H1 (cell line): ENCODE data around the gene SIRT7. TPM values are rescaled to one million over a fixed set of nuclear protein-coding genes. Genes with fewer than 3 reads are reported as not detected.

Experiments
- CBX5 ChIP-seq: fragments of 300-800, 300-1000 bp; sonication (generic); IDR thresholded peaks from 2 replicates; pipeline ENCODE4 v1.7.1; 2016; ENCODE audit warnings: antibody characterized with exemption, low read length, low read depth
- CHD1 ChIP-seq: IDR thresholded peaks from 2 replicates; pipeline ENCODE4 v1.6.1; 2012; ENCODE audit warnings: low read depth, low read length, improper control_type of control experiment
- CHD2 ChIP-seq: IDR thresholded peaks from 2 replicates; pipeline ENCODE4 v1.6.1; 2012; ENCODE audit warnings: low read length, improper control_type of control experiment
- CTCF ChIP-seq, 3 experiments: IDR thresholded peaks; 1 replicate in 2 of 3; 2 replicates in 1 of 3; pipeline versions ENCODE4 v1.5.1 to v1.6.1; 2011; ENCODE audit warnings: low read length in 3 of 3, mild to moderate bottlenecking in 3 of 3, inconsistent platforms in 2 of 3, low read depth in 1 of 3, moderate library complexity in 1 of 3; ENCODE audit not compliant: insufficient read depth in 1 of 3; ENCODE audit errors: control extremely low read depth in 1 of 3
- GABPA ChIP-seq: IDR thresholded peaks from 2 replicates; pipeline ENCODE4 v1.6.1; 2011; ENCODE audit warnings: mild to moderate bottlenecking, low read length, moderate library complexity, borderline replicate concordance; ENCODE audit not compliant: insufficient read depth
- JUN ChIP-seq: IDR thresholded peaks from 2 replicates; pipeline ENCODE4 v1.6.1; 2011; ENCODE audit warnings: low read depth, mild to moderate bottlenecking, improper control_type of control experiment, low read length
- KDM1A ChIP-seq: fragments of 200-600, 300-600 bp; sonication (generic); IDR thresholded peaks from 2 replicates; pipeline ENCODE4 v1.7.1; 2016; ENCODE audit warnings: mild to moderate bottlenecking, low read length, borderline replicate concordance
- KDM4A ChIP-seq: IDR thresholded peaks from one replicate; pipeline ENCODE4 v1.7.1; 2012; ENCODE audit warnings: low read depth, mild to moderate bottlenecking, moderate library complexity, low read length, inconsistent platforms; ENCODE audit not compliant: severe bottlenecking
- KDM5A ChIP-seq: fragments of 200-600 bp; IDR thresholded peaks from 2 replicates; pipeline ENCODE4 v1.7.1; 2012; ENCODE audit warnings: mild to moderate bottlenecking, low read length, inconsistent platforms, mixed read lengths
- MAX ChIP-seq: IDR thresholded peaks from 2 replicates; pipeline ENCODE4 v1.6.1; 2012; ENCODE audit warnings: inconsistent platforms
- NRF1 ChIP-seq: IDR thresholded peaks from 2 replicates; pipeline ENCODE4 v1.6.1; 2011; ENCODE audit warnings: mild to moderate bottlenecking, low read depth, low read length, improper control_type of control experiment
- POLR2A ChIP-seq, 2 experiments: IDR thresholded peaks; 1 replicate in 1 of 2; 2 replicates in 1 of 2; pipeline ENCODE4 v1.6.1; 2011; ENCODE audit warnings: low read depth in 2 of 2, low read length in 2 of 2, mild to moderate bottlenecking in 2 of 2; ENCODE audit errors: control extremely low read depth in 1 of 2
- POU5F1 ChIP-seq: IDR thresholded peaks from 2 replicates; pipeline ENCODE4 v1.6.1; 2011; ENCODE audit warnings: low read depth, mild to moderate bottlenecking, low read length, moderate library complexity
- RNF2 ChIP-seq: fragments of 200-900, 300-1000 bp; sonication (generic); IDR thresholded peaks from 2 replicates; pipeline ENCODE4 v1.7.1; 2016; ENCODE audit warnings: borderline replicate concordance, low read depth, mild to moderate bottlenecking, antibody characterized with exemption, low read length; ENCODE audit not compliant: poor library complexity, severe bottlenecking; ENCODE audit errors: missing control alignments
- SIRT6 ChIP-seq: IDR thresholded peaks from one replicate; pipeline ENCODE4 v1.7.1; 2012; ENCODE audit warnings: low read length, inconsistent platforms
- SRF ChIP-seq: IDR thresholded peaks from 2 replicates; pipeline ENCODE4 v1.6.1; 2011; ENCODE audit warnings: mild to moderate bottlenecking, low read depth, low read length, moderate library complexity
- SUZ12 ChIP-seq: fragments of 200-600 bp; sonication (generic); IDR thresholded peaks from 2 replicates; pipeline ENCODE4 v1.6.1; 2012; ENCODE audit warnings: mild to moderate bottlenecking, inconsistent platforms, low read length, moderate library complexity, mixed read lengths
- TAF7 ChIP-seq: optimal IDR thresholded peaks from 2 replicates; pipeline ENCODE3; 2011; ENCODE audit warnings: low read depth, mild to moderate bottlenecking, inconsistent platforms, low read length, moderate library complexity, borderline replicate concordance
- TBP ChIP-seq: IDR thresholded peaks from 2 replicates; pipeline ENCODE4 v1.6.1; 2011; ENCODE audit warnings: low read depth, low read length, improper control_type of control experiment
- TCF12 ChIP-seq: IDR thresholded peaks from 2 replicates; pipeline ENCODE4 v1.6.1; 2011; ENCODE audit warnings: low read depth, mild to moderate bottlenecking, low read length
- polyA plus RNA-seq, 7 experiments: library from polyadenylated mRNA; depleted of rRNA in 3 of 7; stranded (reverse) in 5 of 7; unstranded in 2 of 7; fragments of >200 nt in 5 of 7; fragments of 200-250 nt in 2 of 7; gene quantifications; 1 replicate in 5 of 7; 2 replicates in 1 of 7; 4 replicates in 1 of 7; pipeline versions ENCODE4 v1.2.1 to v1.2.3, GENCODE V29; 2011 to 2013; ENCODE audit warnings: missing spikeins in 2 of 7, mixed read lengths in 2 of 7
- total RNA-seq: library from RNA; stranded (reverse); fragmentation: NEBNext Ultra II Directional; extraction: Animal tissue kit (Norgen Biotek cat#: 25700); gene quantifications from 2 replicates; pipeline ENCODE4 v1.2.1, GENCODE V29; 2021

The SIRT7 gene
- total and polyA plus RNA-seq, 2 of the 8 experiments (the other 6 are each of a cell fraction or from before 2014, with no cell fraction given) = 5.8 to 16.6 TPM

- TF ChIP-seq RNF2 (no peak), KDM4A (peak; percentile 19), TCF12 (no peak), KDM1A (no peak), TAF7 (no peak), SRF (no peak), SUZ12 (peak; percentile 89), JUN (no peak), POU5F1 (no peak), CBX5 (no peak), CTCF (IDR thresholded peaks at IDR 0.05; ENCODE audit: control extremely low read depth in 1 of 3, insufficient read depth in 1 of 3, low read depth in 1 of 3, low read length in 3 of 3) (no peak), SIRT6 (no peak), CHD2 (no peak), CHD1 (no peak), KDM5A (no peak), POLR2A (IDR thresholded peaks at IDR 0.05; ENCODE audit: control extremely low read depth in 1 of 2, low read depth in 2 of 2, low read length in 2 of 2) (no peak), TBP (no peak), MAX (peak; percentile 36; the same call in 1 of the 2 replicates), GABPA (peak; percentile 71), NRF1 (no peak)
These were observed 42.4 kb upstream of the SIRT7 start (continued) for GRCh38 chr17:81960130-81960958.
